UCSD-AML1 (cell line): ENCODE measurements around the gene ZNF574.

Source experiments
- DNase-seq: peaks from one replicate; lab custom pipeline; 2025; ENCODE audit not compliant: unreplicated experiment; lab: John Stamatoyannopoulos, UW

Gene ZNF574

GRCh38 chr19:42079886-42080763 is 4.2 kb downstream of the ZNF574 start:
- no peak for DNase-seq

- no peak for DNase-seq
Observed at GRCh38 chr19:42080764-42081375, 4.9 kb downstream of the ZNF574 start.

DNA sequence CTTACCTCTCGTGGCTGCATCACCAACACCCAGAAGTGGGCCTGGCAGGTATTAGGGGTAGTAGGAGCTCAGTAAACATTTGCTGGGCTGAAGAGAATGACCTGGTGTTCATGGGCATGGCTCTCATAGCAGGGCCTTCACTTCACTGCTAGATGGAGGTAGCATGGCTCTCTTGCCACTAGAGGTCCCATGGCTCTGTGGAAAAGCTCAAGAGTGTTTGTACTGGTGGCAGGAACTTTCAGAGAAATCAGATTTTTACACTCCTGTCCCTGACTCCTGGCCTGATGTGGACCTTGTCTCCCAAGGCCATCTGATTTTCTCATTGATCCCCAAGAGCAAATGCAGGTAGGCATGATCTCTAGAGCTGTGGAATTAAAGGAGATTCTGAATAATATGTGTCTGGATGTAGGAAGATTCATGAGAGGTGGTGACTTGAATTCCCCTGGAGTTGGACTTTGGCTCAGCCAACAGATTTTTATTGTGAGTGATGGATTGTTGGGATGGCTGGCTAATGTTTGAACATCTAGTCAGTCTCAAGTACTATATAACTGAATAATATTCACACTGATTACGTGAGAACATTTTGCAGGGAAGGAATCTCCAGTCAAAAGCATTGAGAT is 5.7 kb downstream of the ZNF574 start:
- peak; percentile 23 for DNase-seq

- no peak for DNase-seq
Observed at GRCh38 chr19:42083537-42083936, 7.6 kb downstream of the ZNF574 start.

GRCh38 chr19:42086188-42086736 is 10.3 kb downstream of the ZNF574 start:
- no peak for DNase-seq

- no peak for DNase-seq
Observed at GRCh38 chr19:42086770-42087550, 11.0 kb downstream of the ZNF574 start.

DNA sequence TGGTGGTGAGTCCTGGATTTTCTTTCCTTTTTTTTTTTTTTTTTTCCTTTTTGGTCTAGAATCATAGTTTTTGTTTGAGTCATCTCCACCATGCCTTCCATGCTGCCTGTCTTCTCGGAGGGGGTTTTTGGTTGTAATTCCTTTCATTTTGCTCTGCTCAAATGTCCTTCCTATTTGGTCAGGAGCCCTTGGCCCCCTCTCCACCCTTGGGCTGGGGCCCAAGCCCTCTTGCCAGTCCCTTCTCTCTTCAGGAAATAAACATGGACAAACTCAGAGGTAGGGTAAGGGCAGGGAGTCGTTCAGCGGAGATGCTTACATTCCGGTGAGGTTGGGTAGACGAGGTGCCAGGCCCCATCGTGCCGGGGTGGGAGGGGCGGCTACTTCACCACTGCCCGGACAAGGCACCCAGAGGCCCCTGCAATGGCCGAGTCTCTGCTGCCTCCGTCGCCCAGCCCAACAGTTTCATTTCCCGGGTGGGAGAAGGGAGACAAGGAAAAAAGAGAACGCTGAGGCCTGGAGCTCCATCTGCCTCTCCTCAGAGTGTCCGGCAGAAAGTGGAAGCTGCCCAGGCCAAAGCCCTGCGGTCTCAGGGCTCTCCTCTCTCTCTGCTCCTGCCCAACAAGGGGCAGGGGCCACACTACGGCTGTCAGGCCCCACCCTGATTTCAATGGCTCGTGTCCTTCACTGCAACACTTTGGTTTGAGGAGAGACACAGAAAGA is 12.7 kb downstream of the ZNF574 start:
- no peak for DNase-seq

- DNase-seq: no peak
Observed at GRCh38 chr19:42089191-42089750, 13.3 kb downstream of the ZNF574 start.

- no peak for DNase-seq
Observed at GRCh38 chr19:42089772-42090171, 13.8 kb downstream of the ZNF574 start.

DNA sequence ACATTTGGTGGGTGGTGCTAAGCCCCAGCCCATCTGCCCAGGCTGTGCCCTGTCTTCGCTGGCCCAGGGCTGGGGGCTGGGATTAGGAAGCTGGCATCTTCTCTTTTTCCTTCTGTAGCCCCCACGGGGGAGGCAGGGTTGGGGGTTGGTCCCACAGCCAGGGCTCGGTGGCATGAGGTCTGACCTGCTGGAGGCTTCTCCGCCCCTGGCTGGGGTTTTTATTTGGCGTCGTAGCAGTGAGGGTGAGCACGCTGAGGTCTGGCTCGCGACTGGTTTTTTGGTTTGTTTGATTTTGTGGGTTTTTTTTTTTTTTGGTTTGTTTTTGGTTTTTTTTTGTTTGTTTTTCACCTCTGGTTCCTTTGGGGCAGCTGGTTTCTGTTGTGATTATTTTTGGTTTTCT is 14.7 kb downstream of the ZNF574 start:
- no peak for DNase-seq

GRCh38 chr19:42091300-42091699 is 15.3 kb downstream of the ZNF574 start:
- DNase-seq: no peak

DNA sequence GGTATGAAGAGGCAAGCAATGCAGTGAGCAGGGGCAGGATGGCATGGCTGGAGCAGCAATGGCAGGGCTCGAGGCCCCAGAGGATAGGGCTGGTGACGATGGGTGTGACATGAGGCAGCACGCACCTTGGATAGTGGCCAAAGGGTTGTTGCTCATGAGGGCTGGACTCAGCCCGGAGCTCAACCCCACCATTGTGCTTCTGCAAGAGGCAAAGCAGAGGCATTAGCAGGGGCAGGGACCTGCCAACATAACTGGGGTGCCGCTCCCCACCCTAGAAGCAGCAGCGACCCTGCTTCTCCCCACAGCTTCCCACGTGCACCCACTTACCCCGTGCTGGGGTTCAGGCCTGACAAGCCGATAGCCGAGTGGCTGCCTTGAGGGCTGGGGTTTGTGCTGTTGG is 15.8 kb downstream of the ZNF574 start:
- DNase-seq: no peak

DNA sequence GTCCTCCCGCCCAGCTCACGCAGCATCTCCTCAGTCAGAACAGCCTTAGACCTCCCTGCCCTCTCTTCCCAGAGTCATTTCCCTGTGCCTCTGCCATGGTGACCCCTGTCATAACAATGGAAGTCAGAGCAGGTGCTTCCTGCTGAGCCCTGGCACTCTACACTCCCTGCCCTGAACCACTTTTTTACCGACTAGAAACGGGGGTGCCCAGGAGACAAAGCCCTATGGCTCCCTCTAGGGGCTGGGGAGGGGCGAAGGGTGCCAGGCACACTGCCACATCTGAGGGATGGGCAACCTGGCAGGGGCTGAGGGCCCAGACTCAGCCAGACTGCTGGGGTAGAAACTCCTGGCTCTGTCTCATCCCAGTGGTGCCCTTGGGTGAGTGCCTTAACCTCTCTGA is 16.4 kb downstream of the ZNF574 start:
- DNase-seq: peak; percentile 56

DNA sequence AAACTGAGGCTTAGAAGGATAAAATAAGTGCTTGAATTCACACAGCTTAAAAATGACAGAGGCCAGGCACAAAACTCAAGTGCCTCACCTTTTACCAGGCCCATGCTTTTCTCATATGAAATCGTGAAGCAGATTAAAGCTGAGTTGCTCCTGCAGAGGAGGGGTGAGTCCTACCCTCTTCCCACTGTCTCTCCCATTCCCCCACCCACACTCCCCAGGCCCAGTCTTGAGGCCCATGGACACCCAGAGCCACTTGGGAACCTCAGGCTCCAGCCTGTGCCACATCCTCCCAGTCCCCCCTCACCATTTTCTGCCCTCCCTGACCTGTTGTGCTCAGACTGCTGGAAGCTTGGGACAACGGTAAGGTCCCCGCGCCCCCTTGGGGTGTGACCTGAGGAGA is 17.5 kb downstream of the ZNF574 start:
- DNase-seq: no peak

DNA sequence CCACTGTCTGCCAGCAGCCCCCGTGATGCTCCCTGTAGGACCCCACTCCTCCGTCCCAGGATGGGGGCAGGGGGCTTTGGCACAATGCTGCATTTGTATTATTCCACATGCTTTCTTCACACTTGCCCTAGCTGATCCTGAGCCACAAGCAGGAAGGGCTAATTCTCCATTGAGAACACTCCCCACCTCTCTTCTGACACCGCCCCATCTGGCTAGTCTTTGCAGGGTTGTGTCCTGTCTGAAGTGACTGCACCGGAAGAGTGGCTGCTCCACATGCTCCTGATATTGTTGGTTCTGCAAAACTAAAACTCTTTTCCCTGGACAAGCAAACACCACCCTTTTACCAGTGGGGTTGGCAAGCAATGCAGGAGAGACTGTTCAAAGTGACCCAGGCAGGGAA is 18.0 kb downstream of the ZNF574 start:
- no peak for DNase-seq

GRCh38 chr19:42095142-42095813 is 19.3 kb downstream of the ZNF574 start:
- DNase-seq: no peak

DNA sequence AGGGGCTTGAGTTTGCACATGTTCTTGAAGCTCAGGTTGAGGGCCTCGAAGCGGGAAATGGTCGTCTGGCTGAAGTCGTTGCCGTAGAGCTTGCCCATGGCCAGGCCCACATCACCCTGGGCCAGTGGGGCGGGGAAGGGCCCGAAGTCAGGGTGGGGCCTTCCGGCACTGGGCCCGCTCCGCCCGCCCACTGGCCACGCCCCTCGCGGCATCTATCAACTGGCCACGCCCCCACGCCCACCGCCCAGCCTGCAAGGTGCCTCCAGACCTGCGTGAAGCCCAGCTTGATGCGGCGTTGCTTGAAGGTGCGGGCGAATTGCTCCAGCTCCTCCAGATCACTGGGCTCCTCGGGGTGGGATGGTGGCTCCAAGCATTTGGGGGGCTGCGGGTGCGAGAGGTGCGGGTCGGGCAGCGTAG is 19.9 kb downstream of the ZNF574 start:
- DNase-seq: no peak

DNA sequence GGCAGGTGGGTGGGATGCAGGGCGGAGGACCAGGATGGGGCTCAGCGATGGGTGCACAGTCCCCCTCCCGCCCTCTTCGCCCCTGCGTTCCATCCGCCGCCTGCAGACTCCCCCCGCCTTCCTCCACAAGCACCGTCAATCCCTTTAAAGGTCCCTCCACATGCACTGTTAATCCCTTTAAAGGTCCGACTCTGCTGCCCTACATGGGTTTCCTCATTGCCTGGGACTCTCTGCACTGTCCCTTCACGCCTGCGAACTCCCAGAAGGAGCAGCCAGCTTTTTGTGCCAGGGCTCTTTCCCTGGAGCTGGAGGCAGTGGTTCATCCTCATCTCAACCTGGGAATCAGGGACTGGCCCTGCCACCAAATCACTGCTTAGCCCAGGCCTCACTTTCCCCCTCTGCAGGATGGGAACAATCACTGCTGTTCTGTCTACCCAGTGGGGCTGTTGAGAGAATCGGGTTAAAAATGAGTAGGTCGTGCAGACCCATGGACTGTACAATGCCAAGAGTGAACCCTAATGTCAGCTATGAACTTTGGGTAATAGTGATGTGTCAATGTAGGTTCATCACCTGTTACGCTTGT is 20.4 kb downstream of the ZNF574 start:
- DNase-seq: no peak

DNA sequence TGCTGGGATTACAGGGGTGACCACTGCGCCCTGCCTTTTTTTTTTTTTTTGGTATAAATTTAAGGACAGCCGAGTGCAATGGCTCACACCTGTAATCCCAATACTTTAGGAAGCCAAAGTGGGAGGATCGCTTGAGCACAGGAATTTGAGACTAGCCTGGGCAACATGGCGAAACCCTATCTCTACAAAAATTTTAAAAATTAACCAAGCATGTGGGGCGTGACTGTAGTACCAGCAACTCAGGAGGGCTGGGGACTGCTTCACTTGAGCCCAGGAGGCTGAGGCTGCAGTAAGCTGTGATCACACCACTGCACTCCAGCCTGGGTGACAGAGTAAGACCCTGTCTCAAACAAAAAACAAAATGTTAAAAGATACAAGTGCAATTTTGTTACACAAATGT is 21.5 kb downstream of the ZNF574 start:
- DNase-seq: no peak
